HCT116 (cell line): Measurements from ENCODE around the gene CD59. TPM values are rescaled to one million over a fixed set of nuclear protein-coding genes. Genes with fewer than 3 reads are reported as not detected.

Experiments
- ATAC-seq: fragments of 200-7000 bp; cut with Tn5 transposase; 2 replicates; pipeline ENCODE4 v1.9.1; 2020; ENCODE audit warnings: mild to moderate bottlenecking, moderate library complexity
- Bru-seq: library from RNA; stranded (reverse); fragments of 400-500 nt; gene quantifications from one replicate; lab custom pipeline; 2021; lab: Mats Ljungman, UMichigan
- BruChase-seq, 2 experiments: library from RNA; stranded (reverse); fragments of 400-500 nt; gene quantifications; one replicate each; lab custom pipeline; 2021; lab: Mats Ljungman, UMichigan
- BruUV-seq: library from RNA; stranded (reverse); fragments of 400-500 nt; replicated peaks from 2 replicates; lab custom pipeline; 2021; lab: Mats Ljungman, UMichigan
- CTCF ChIA-PET: fragments of 300-600 bp; sonication (Branson Sonifier 250); formaldehyde crosslinking; loops from one replicate; lab custom pipeline; 2021; ENCODE audit warnings: antibody characterized with exemption; lab: Charles Lee
- POLR2A ChIA-PET: fragments of 300-600, 350-600 bp; sonication (Branson Sonifier 250); formaldehyde crosslinking; loops from one replicate; lab custom pipeline; 2021; ENCODE audit warnings: antibody characterized with exemption; lab: Charles Lee
- RAD21 ChIA-PET, 2 experiments: fragments of 300-600 bp; sonication (Branson Sonifier 250); formaldehyde crosslinking; loops; one replicate each; lab custom pipeline; 2023; ENCODE audit warnings: low total read pairs in 2 of 2; ENCODE audit not compliant: uncharacterized antibody in 2 of 2, unreplicated experiment in 2 of 2, low non-redundant PET in 1 of 2; lab: Charles Lee
- DNase-seq: peaks from one replicate; pipeline ENCODE4 v3.0.0-alpha.2; 2010; ENCODE audit warnings: low read depth, low spot score
- H2AFZ ChIP-seq: fragments of 200-600 bp; shearing (Covaris generic), sonication (generic); 2 replicates; pipeline ENCODE4 v1.6.1; 2017; ENCODE audit warnings: low read depth, mixed run types, mixed read lengths, antibody characterized with exemption, low read length; ENCODE audit not compliant: poor library complexity, severe bottlenecking
- H3K27ac ChIP-seq: 2 replicates; pipeline ENCODE4 v1.5.1; 2012; ENCODE audit warnings: low read depth, low read length
- H3K27me3 ChIP-seq: fragments of 200-600 bp; sonication (generic); 2 replicates; pipeline ENCODE4 v1.6.1; 2016; ENCODE audit warnings: mixed run types, low read length, mixed read lengths; ENCODE audit not compliant: insufficient read depth
- H3K36me3 ChIP-seq, 2 experiments: fragments of 200-500 bp in 1 of 2; fragments of 200-600 bp in 1 of 2; sonication (Bioruptor generic) in 1 of 2; sonication (generic) in 1 of 2; 2 replicates each; pipeline versions ENCODE4 v1.5.1 to v1.6.1; 2014 to 2016; ENCODE audit warnings: low read length in 2 of 2, inconsistent platforms in 1 of 2, mixed read lengths in 1 of 2, mixed run types in 1 of 2; ENCODE audit not compliant: insufficient read depth in 2 of 2, control insufficient read depth in 1 of 2
- H3K4me1 ChIP-seq, 2 experiments: fragments of 200-600 bp in 1 of 2; sonication (generic) in 1 of 2; 2 replicates each; pipeline versions ENCODE4 v1.5.1 to v1.6.1; 2012 to 2017; ENCODE audit warnings: low read length in 2 of 2, inconsistent platforms in 1 of 2, mild to moderate bottlenecking in 1 of 2, mixed read lengths in 1 of 2, mixed run types in 1 of 2, moderate library complexity in 1 of 2; ENCODE audit not compliant: insufficient read depth in 2 of 2, control insufficient read depth in 1 of 2
- H3K4me2 ChIP-seq: fragments of 200-600 bp; sonication (generic); 2 replicates; pipeline ENCODE4 v1.6.1; 2017; ENCODE audit warnings: mixed run types, low read length, mixed read lengths
- H3K4me3 ChIP-seq, 2 experiments: fragments of 200-600 bp in 1 of 2; sonication (generic) in 1 of 2; replicated peaks in 1 of 2; 2 replicates each; pipeline ENCODE4 v1.5.1; 2011 to 2016; ENCODE audit warnings: low read length in 2 of 2, control low read depth in 1 of 2, low read depth in 1 of 2, mild to moderate bottlenecking in 1 of 2, mixed read lengths in 1 of 2, mixed run types in 1 of 2
- H3K79me2 ChIP-seq: fragments of 200-600 bp; sonication (generic); 2 replicates; pipeline ENCODE4 v1.6.1; 2017; ENCODE audit warnings: mild to moderate bottlenecking, mixed run types, low read length, moderate library complexity, mixed read lengths; ENCODE audit not compliant: insufficient read depth
- H3K9ac ChIP-seq: fragments of 200-600 bp; sonication (generic); 2 replicates; pipeline ENCODE4 v1.6.1; 2016; ENCODE audit warnings: low read length, mixed read lengths
- H3K9me2 ChIP-seq: fragments of 200-600 bp; sonication (generic), shearing (Covaris generic); 2 replicates; pipeline ENCODE4 v1.6.1; 2017; ENCODE audit warnings: mixed run types, mild to moderate bottlenecking, moderate library complexity; ENCODE audit not compliant: insufficient read depth
- H3K9me3 ChIP-seq, 2 experiments: fragments of 200-500 bp in 1 of 2; fragments of 200-600 bp in 1 of 2; sonication (Bioruptor generic) in 1 of 2; sonication (generic) in 1 of 2; 2 replicates each; pipeline ENCODE4 v1.6.1; 2014 to 2017; ENCODE audit warnings: low read length in 2 of 2, mixed read lengths in 2 of 2, inconsistent platforms in 1 of 2, low read depth in 1 of 2, mild to moderate bottlenecking in 1 of 2, mixed run types in 1 of 2, moderate library complexity in 1 of 2; ENCODE audit not compliant: control insufficient read depth in 1 of 2, insufficient read depth in 1 of 2
- H4K20me1 ChIP-seq: fragments of 200-600 bp; sonication (generic), shearing (Covaris generic); 2 replicates; pipeline ENCODE4 v1.6.1; 2017; ENCODE audit warnings: mixed run types, mild to moderate bottlenecking, moderate library complexity; ENCODE audit not compliant: insufficient read depth
- EGR1 ChIP-seq: IDR thresholded peaks from 2 replicates; pipeline ENCODE4 v1.6.1; 2012; ENCODE audit warnings: low read depth
- EZH2 ChIP-seq: fragments of 200-600 bp; sonication (generic); IDR thresholded peaks from 2 replicates; pipeline ENCODE4 v1.6.1; 2017; ENCODE audit warnings: antibody characterized with exemption, mixed run types
- FOSL1 ChIP-seq: IDR thresholded peaks from 2 replicates; pipeline ENCODE4 v1.6.1; 2012; ENCODE audit warnings: low read depth
- MAX ChIP-seq: IDR thresholded peaks from 2 replicates; pipeline ENCODE4 v1.6.1; 2012
- POLR2A ChIP-seq: IDR thresholded peaks from 2 replicates; pipeline ENCODE4 v1.7.0; 2011; ENCODE audit warnings: borderline replicate concordance; ENCODE audit not compliant: insufficient read depth, insufficient read length; ENCODE audit errors: extremely low read depth
- POLR2AphosphoS5 ChIP-seq: IDR thresholded peaks from 2 replicates; pipeline ENCODE4 v1.6.1; 2011; ENCODE audit warnings: mild to moderate bottlenecking, low read depth, low read length, moderate library complexity
- SIN3A ChIP-seq: IDR thresholded peaks from 2 replicates; pipeline ENCODE4 v1.6.1; 2012; ENCODE audit warnings: low read depth
- SRF ChIP-seq: IDR thresholded peaks from 2 replicates; pipeline ENCODE4 v1.6.1; 2012; ENCODE audit warnings: low read depth
- ZFX ChIP-seq: fragments of 450-650 bp; IDR thresholded peaks from 2 replicates; pipeline ENCODE4 v1.6.1; 2017
- intact Hi-C: fragments of 100-400 bp; cut with micrococcal nuclease; formaldehyde crosslinking; loops from 2 replicates; pipeline ENCODE4 v1.10.0; 2022
- long read RNA-seq: library from polyadenylated mRNA; unstranded; transcript quantifications from one replicate; pipeline ENCODE4 v2.0.0, GENCODE V29; 2021; ENCODE audit not compliant: unreplicated experiment
- polyA plus RNA-seq: library from polyadenylated mRNA; unstranded; fragments of >200 nt; gene quantifications from 2 replicates; pipeline ENCODE4 v1.2.1, GENCODE V29; 2012; ENCODE audit warnings: missing spikeins
- total RNA-seq: library from RNA; stranded (reverse); gene quantifications from one replicate; pipeline ENCODE4 v1.2.1, GENCODE V29; 2021; ENCODE audit not compliant: unreplicated experiment

The CD59 gene
- total RNA-seq = 122 TPM
- 158 and 189 TPM in 2 replicates for polyA plus RNA-seq
- Bru-seq, nascent RNA = percentile 92 among the genes with signal in this experiment
- BruChase-seq, experiment 1, labeled RNA remaining after a 6-hour chase = percentile 94 among the genes with signal in this experiment
- percentile 93 among the genes with signal in this experiment for BruChase-seq, experiment 2, labeled RNA remaining after a 2-hour chase
- long read RNA-seq, full-length matches to known transcripts = 74 of 94 reads
- long read RNA-seq, partial matches to known transcripts = 3 of 94 reads
- long read RNA-seq, other reads (novel, unspliced or antisense) = 17 of 94 reads

GRCh38 chr11:33736148-33736812 is at the start of gene CD59:
TSS of gene CD59 (minus strand) at chr11:33736423. CDS start at chr11:33722445, 13,978 bp downstream.
- TF ChIP-seq POLR2AphosphoS5 = peak; percentile 97
- TF ChIP-seq MAX = peak; percentile 52; the same call in 1 of the 2 replicates
- TF ChIP-seq SRF = no peak
- peak; percentile 93 for TF ChIP-seq ZFX
- TF ChIP-seq EZH2 = no peak
- peak; percentile 82 for TF ChIP-seq POLR2A
- peak; percentile 67 for TF ChIP-seq SIN3A
- peak; percentile 98 for TF ChIP-seq EGR1
- TF ChIP-seq FOSL1 = no peak
- TF ChIP-seq, all 23 proteins: peak for 6
- H3K4me3 ChIP-seq = peak within 1 kb of the TSS; percentile 83 to 88
- no peaks in the 10 kb centered on the region for H3K9me2 ChIP-seq
- no TSS peak for BruUV-seq
- POLR2A ChIA-PET = interaction anchor here (0.6 to 1.9 kb wide), 15 partner anchors 9 to 763 kb away, joined by 3 to 12 read pairs (median 4); no protein-coding TSS in a partner anchor
- CTCF ChIA-PET = interaction anchor here (0.5 to 1.3 kb wide), 3 partner anchors 21 to 330 kb away, joined by 4 to 7 read pairs (median 5); no protein-coding TSS in a partner anchor
- no peaks in the 10 kb centered on the region for H3K9me3 ChIP-seq
- peaks cover 13 to 28% of the 10 kb centered on the region in 2 experiments for H3K4me1 ChIP-seq
- peak within 1 kb of the TSS; percentile 94 for H3K9ac ChIP-seq
- RAD21 ChIA-PET = interaction anchor here (0.6 to 1.2 kb wide), 4 partner anchors 12 to 47 kb away, joined by 3 to 6 read pairs (median 5); no protein-coding TSS in a partner anchor
- ATAC-seq (peak; percentile 95), DNase-seq (peak; percentile 76)
- H2AFZ ChIP-seq = no peak within 1 kb of the TSS
- no peaks in the 10 kb centered on the region for H4K20me1 ChIP-seq
- peak within 1 kb of the TSS; percentile 79 for H3K4me2 ChIP-seq
- H3K79me2 ChIP-seq = peaks cover 48% of the 10 kb centered on the region
- peaks cover 0 to 4% of the 10 kb centered on the region in 2 experiments; a peak in 1 of 4 replicates for H3K36me3 ChIP-seq
- H3K27me3 ChIP-seq = no peaks in the 10 kb centered on the region
- H3K27ac ChIP-seq = peak within 1 kb of the TSS; percentile 71
- intact Hi-C loops = loop anchor here (5.0 kb wide), 1 partner anchor 34 kb away; the partner anchor contains the start of gene C11orf91
